Activated B cell treated with CpG ODN at 0.5 μM for 24 hours (primary cell): ENCODE measurements around the gene TXNL4B. TPM values are rescaled to one million over a fixed set of nuclear protein-coding genes. Genes with fewer than 3 reads are reported as not detected.

Experiments used
- ATAC-seq: fragments of 200-7000 bp; cut with Tn5 transposase; one replicate; pipeline ENCODE4 v1.10.0; 2021; ENCODE audit warnings: low read depth, mild to moderate bottlenecking, moderate library complexity
- CTCF ChIA-PET: fragments of 350-600 bp; sonication (Branson Sonifier 250); formaldehyde crosslinking; loops from one replicate; lab custom pipeline; 2021; ENCODE audit warnings: antibody characterized with exemption; lab: Charles Lee
- POLR2A ChIA-PET: fragments of 350-600 bp; sonication (Branson Sonifier 250); formaldehyde crosslinking; loops from one replicate; lab custom pipeline; 2021; ENCODE audit warnings: antibody characterized with exemption; lab: Charles Lee
- DNase-seq: peaks from one replicate; pipeline ENCODE4 v3.0.0; 2022
- H3K27ac Mint-ChIP-seq: one replicate; pipeline ENCODE4 v1.8.0; 2020; ENCODE audit warnings: mixed read lengths
- H3K27me3 Mint-ChIP-seq: one replicate; pipeline ENCODE4 v1.8.0; 2021; ENCODE audit warnings: mixed read lengths
- H3K36me3 Mint-ChIP-seq: one replicate; pipeline ENCODE4 v1.8.0; 2021; ENCODE audit warnings: low read depth, mixed read lengths
- H3K4me1 Mint-ChIP-seq: one replicate; pipeline ENCODE4 v1.8.0; 2021; ENCODE audit warnings: mixed read lengths
- H3K4me3 Mint-ChIP-seq: one replicate; pipeline ENCODE4 v1.8.0; 2020; ENCODE audit warnings: mild to moderate bottlenecking, mixed read lengths
- H3K9me3 Mint-ChIP-seq: one replicate; pipeline ENCODE4 v1.8.0; 2020; ENCODE audit warnings: mixed read lengths
- CTCF ChIP-seq: fragments of 200-600 bp; IDR thresholded peaks from one replicate; pipeline ENCODE4 v1.8.0; 2022; ENCODE audit warnings: antibody characterized with exemption, mild to moderate bottlenecking
- intact Hi-C: fragments of 100-400 bp; cut with micrococcal nuclease; formaldehyde crosslinking; loops from one replicate; pipeline ENCODE4 v1.15.1; 2024
- total RNA-seq: library from RNA; stranded (reverse); gene quantifications from 2 replicates; pipeline ENCODE4 v1.2.3, GENCODE V29; 2022

TXNL4B gene
- total RNA-seq, 1 donor from 2014 or later, result 13.8 TPM

GRCh38 chr16:72128701-72129100 is 35.3 kb upstream of the TXNL4B start:
- no peaks in the 10 kb centered on the region for H3K36me3 Mint-ChIP-seq

GRCh38 chr16:72126429-72126765 is 33.0 kb upstream of the TXNL4B start:
- CTCF ChIA-PET, result interaction anchor here (2.9 to 4.9 kb wide), 2 partner anchors 340 to 1830 kb away, joined by 12 to 43 read pairs; no protein-coding TSS in a partner anchor
- Mint-ChIP-seq H3K27me3 (no peaks in the 10 kb centered on the region), H3K27ac (no peak overlapping the region), H3K9me3 (no peaks in the 10 kb centered on the region), H3K4me3 (no peak overlapping the region), H3K36me3 (no peaks in the 10 kb centered on the region), H3K4me1 (peaks cover 1% of the 10 kb centered on the region)
- ATAC-seq (no peak), DNase-seq (no peak)
- intact Hi-C loops, result loop anchor here (10.0 kb wide), 1 partner anchor 1908 kb away; no protein-coding TSS in a partner anchor
- POLR2A ChIA-PET, result no interaction called here
- TF ChIP-seq CTCF, result no peak

More at GRCh38 chr16:72128701-72129100, 35.3 kb upstream of the TXNL4B start:
- POLR2A ChIA-PET, result no interaction called here
- no peak overlapping the region for H3K4me3 Mint-ChIP-seq
- DNase-seq, result no peak
- no peak for TF ChIP-seq CTCF
- H3K4me1 Mint-ChIP-seq, result peaks cover 1% of the 10 kb centered on the region
- CTCF ChIA-PET, result interaction anchor here (1.2 to 2.9 kb wide), 2 partner anchors 338 to 1827 kb away, joined by 3 to 11 read pairs; no protein-coding TSS in a partner anchor
- no peaks in the 10 kb centered on the region for H3K9me3 Mint-ChIP-seq
- H3K27ac Mint-ChIP-seq, result no peak overlapping the region
- ATAC-seq, result no peak
- intact Hi-C loops, result loop anchor here (10.0 kb wide), 1 partner anchor 1906 kb away; no protein-coding TSS in a partner anchor
- H3K27me3 Mint-ChIP-seq, result no peaks in the 10 kb centered on the region

GRCh38 chr16:72125635-72126428 is 32.4 kb upstream of the TXNL4B start:
- ChIA-PET CTCF (interaction anchor here (0.6 to 4.9 kb wide), 10 partner anchors 46 to 1830 kb away, joined by 3 to 43 read pairs (median 4); partner anchors contain the start of gene PMFBP1), POLR2A (no interaction called here)
- Mint-ChIP-seq H3K4me3 (no peak overlapping the region), H3K27ac (no peak overlapping the region), H3K4me1 (peaks cover 1% of the 10 kb centered on the region), H3K36me3 (no peaks in the 10 kb centered on the region), H3K27me3 (no peaks in the 10 kb centered on the region), H3K9me3 (no peaks in the 10 kb centered on the region)
- no peak for TF ChIP-seq CTCF
- ATAC-seq, result no peak
- intact Hi-C loops, result loop anchor here (2.0 to 10.0 kb wide), 2 partner anchors 113 to 1909 kb away; no protein-coding TSS in a partner anchor
- no peak for DNase-seq

DNA sequence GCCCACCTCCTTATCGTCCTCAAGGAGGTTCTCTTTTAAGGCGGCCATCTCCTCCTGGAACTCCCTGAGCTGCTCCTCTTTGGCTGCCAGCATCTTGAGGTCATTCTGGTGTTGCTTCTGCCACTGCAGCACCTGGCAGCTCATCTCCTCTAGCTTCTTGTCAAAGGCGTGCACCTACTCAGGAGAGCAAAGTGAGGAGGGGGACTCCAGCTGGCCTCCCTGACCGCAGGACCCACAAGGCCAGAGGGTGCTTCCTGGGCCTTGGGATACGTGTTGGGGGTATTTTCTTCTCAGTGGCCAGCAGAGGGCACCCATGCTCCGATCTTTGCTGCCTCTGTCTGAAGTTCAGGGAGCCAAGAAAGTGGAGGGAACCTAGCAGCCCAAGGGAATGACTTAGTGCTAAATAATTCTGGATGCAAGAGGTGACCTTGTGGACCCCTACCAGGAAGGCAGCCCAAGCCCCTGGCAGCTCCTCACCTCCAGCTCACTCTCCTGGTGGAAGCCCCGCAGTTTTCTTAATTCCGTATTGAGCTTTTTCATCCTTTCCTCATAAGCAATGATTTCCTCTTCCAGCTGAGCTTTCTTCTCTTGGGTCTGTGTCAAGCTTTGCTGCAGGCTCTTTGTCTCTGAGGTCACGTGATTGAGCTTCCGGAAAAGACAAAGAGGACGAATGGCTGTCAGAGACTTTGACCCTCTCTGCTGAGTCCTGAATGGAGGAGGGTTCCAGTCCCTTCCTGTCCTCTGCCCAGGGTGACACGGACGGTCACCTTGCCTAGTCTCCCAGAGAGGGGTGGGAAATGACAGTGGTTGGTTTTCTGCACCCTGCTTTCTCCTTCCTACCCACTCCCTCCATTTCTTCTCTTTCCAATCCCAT is 31.6 kb upstream of the TXNL4B start:
- Mint-ChIP-seq H3K36me3 (no peaks in the 10 kb centered on the region), H3K4me1 (peaks cover 1% of the 10 kb centered on the region), H3K27ac (no peak overlapping the region), H3K9me3 (no peaks in the 10 kb centered on the region), H3K4me3 (no peak overlapping the region), H3K27me3 (no peaks in the 10 kb centered on the region)
- ChIA-PET CTCF (interaction anchor here (0.6 to 4.9 kb wide), 12 partner anchors 9 to 1831 kb away, joined by 3 to 43 read pairs (median 4); partner anchors contain the start of gene PMFBP1), POLR2A (no interaction called here)
- DNase-seq (peak; percentile 60), ATAC-seq (peak; percentile 61)
- no peak for TF ChIP-seq CTCF
- intact Hi-C loops, result loop anchor here (2.0 to 10.0 kb wide), 2 partner anchors 114 to 1910 kb away; no protein-coding TSS in a partner anchor
